GM20431 (cell line): Measurements from ENCODE around the gene TBC1D23.
"Not testable (repeated sequence)": the region's sequence is repeated elsewhere in the genome, so short reads cannot be mapped to it uniquely, and the experiment has no call there.

Source experiments
- in situ Hi-C: fragments of 300-500 bp; cut with MseI, MboI; formaldehyde crosslinking; loops from one replicate; pipeline ENCODE4 v1.15.0; 2020; ENCODE audit warnings: low sequenced_read_pairs; ENCODE audit not compliant: unreplicated experiment

The TBC1D23 gene

GRCh38 chr3:100335434-100335833, 74.6 kb downstream of the TBC1D23 start:
- in situ Hi-C loops, result no loop called here

DNA sequence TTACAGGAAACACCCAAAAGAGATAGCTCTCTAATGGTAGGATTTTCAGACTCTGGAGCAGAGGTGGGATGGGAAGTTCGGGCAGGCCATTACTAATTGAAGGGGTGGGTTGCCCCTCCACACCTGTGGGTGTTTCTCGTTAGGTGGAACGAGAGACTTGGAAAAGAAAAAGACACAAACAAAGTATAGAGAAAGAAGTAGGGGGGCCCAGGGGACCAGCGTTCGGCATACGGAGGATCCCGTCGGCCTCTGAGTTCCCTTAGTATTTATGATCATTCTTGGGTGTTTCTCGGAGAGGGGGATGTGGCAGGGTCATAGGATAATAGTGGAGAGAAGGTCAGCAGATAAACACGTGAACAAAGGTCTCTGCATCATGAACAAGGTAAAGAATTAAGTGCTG, 75.4 kb downstream of the TBC1D23 start:
- in situ Hi-C loops, result not testable (repeated sequence)

- in situ Hi-C loops, result no loop called here
These were observed 78.1 kb downstream of the TBC1D23 start for GRCh38 chr3:100338911-100339310.

- in situ Hi-C loops, result no loop called here
These were observed 79.0 kb downstream of the TBC1D23 start for GRCh38 chr3:100339786-100340185.

- in situ Hi-C loops, result no loop called here
These were observed 79.7 kb downstream of the TBC1D23 start for GRCh38 chr3:100340527-100340926.

DNA sequence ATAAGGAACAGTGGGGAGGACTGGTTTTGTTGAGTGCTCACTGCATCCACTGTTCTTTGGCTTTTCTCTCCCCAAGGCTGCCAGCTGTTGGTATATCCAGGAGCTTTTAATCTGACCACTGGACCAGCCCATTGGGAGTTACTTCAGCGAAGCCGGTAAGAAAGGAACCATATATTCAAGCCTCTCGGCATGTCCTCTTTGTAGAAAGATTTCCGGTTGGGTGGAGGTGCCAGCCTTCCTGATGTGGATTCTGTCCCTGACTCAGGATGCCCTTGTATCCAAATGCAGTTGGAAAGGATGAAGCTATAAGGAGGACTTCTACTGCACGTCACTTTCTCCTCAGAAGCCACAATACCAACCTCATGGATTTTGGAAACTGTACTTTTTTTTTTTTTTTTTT, 87.9 kb downstream of the TBC1D23 start:
- in situ Hi-C loops, result no loop called here

DNA sequence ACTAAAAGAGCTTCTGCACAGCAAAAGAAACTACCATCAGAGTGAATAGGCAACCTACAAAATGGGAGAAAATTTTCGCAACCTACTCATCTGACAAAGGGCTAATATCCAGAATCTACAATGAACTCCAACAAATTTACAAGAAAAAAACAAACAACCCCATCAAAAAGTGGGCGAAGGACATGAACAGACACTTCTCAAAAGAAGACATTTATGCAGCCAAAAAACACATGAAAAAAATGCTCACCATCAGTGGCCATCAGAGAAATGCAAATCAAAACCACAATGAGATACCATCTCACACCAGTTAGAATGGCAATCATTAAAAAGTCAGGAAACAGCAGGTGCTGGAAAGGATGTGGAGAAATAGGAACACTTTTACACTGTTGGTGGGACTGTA, 91.0 kb downstream of the TBC1D23 start:
- in situ Hi-C loops, result not testable (repeated sequence)

- in situ Hi-C loops, result no loop called here
These were observed 91.8 kb downstream of the TBC1D23 start for GRCh38 chr3:100352296-100353231.

DNA sequence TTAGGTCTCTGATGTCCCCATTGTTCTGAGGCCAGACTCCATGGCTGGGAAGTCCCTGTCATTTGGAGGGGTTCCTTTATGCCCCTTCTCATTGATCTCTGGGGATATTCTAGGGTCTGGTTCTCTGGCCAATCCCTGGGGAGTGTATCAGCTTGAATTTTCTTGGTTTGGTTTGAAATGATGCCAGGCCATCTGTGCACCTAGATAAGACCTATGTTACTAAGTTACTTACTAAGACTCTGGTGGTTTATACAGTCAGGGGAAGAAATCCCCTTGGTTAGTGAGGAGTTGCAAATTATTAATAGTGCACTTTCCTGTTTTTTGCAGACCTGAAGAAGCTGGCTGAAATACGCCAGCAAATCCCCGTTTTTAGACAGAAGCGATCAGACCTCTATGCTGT, 94.1 kb downstream of the TBC1D23 start:
- in situ Hi-C loops, result no loop called here

GRCh38 chr3:100358413-100358812, 97.6 kb downstream of the TBC1D23 start:
- in situ Hi-C loops, result no loop called here

- in situ Hi-C loops, result no loop called here
These were observed 98.2 kb downstream of the TBC1D23 start for GRCh38 chr3:100359035-100359434.

GRCh38 chr3:100360757-100361496, 100.1 kb downstream of the TBC1D23 start:
- in situ Hi-C loops, result no loop called here

GRCh38 chr3:100361897-100362296, 101.1 kb downstream of the TBC1D23 start:
- in situ Hi-C loops, result no loop called here

DNA sequence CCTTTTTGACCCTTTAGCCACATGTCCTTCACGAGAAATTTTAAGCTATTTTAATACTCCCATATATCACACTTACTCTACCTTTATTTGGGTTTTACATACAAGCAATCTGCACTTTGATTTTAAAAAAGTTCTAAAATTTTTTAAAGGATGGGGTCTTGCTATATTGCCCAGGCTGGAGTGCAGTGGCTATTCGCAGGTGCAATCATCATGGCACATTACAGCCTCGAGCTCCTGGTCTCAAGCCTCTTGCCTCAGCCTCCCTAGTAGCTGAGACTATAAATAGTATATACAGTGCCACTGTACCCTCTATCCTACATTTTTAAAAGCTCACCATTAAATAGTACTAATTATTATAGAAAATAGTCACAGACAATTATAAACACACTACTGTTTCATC, 103.6 kb downstream of the TBC1D23 start:
- in situ Hi-C loops, result no loop called here

DNA sequence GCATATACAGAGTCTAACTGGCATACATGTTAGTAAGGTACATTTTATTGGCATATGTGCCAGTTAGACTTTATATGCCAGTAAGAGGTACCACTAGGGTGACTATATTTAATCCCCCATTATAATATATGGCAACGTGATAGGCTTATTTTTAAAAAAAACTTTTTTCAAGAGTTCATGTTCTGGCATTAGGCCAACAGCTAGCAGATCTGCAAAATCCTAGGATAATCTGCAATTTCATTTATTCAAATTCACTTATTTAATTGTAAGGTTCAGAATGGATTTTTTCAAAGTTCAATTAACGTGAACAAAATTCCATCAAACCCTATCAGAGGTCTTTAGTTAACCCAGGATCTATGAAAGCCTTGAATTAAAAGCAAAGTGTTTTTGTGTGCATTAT, 105.6 kb downstream of the TBC1D23 start:
- in situ Hi-C loops, result no loop called here

- in situ Hi-C loops, result no loop called here
These were observed 107.6 kb downstream of the TBC1D23 start for GRCh38 chr3:100368441-100368840.

DNA sequence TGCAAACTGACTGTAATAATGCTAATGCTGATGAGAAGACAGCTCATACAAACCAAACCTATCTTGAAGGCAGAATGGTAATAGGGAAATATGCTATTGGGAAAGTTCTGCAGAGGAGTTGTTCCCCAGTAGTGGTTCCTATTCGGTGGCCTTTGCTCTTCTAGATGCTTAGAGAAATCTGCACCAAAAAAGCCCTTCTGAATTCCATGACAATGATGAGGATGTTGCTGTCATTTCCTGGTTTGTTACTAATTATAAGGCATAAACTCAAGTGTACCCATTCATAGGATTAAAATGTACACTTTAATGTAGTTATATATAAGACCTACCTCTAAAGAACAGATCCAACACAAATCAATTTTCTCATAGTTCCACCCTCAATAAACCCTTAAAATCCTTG, 110.0 kb downstream of the TBC1D23 start:
- in situ Hi-C loops, result no loop called here

DNA sequence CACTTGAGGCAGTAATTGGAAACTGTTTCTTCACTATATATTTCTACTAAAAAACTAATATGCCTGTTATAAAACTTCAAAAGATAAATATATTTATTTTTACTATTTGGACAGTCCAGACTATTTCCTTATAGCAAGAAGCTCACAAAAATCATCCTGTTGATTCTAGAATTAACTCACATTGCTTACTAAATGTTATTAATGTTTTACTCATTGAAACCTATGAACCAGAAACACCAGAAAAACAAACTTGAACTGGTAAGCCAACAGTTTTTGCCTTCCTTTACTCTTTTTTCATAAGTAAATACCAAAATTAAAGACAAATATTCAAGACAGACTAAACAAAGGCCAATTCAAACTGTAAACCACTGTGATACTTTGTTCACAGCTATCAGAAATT, 113.7 kb downstream of the TBC1D23 start:
- in situ Hi-C loops, result no loop called here
